Measurements from ENCODE around the gene LYZL6.

GRCh38 chr17:35934760-35935159 lies 8.8 kb downstream of the LYZL6 start:
- TF ChIP-seq ZNF274 (IDR thresholded peaks at IDR 0.05; ENCODE audit: low read depth, low read length) (no peak), YY1 (IDR thresholded peaks at IDR 0.05; ENCODE audit: insufficient read depth, insufficient read length) (no peak)

Data from NT2/D1 (cell line).